GM21723 (cell line): ENCODE data around the gene CYTH4.

Source experiments
- ATAC-seq: cut with Tn5 transposase; IDR thresholded peaks from one replicate; pipeline ENCODE4 v1.9.1; 2021; ENCODE audit warnings: mild to moderate bottlenecking, moderate library complexity; ENCODE audit not compliant: unreplicated experiment

Gene CYTH4

DNA sequence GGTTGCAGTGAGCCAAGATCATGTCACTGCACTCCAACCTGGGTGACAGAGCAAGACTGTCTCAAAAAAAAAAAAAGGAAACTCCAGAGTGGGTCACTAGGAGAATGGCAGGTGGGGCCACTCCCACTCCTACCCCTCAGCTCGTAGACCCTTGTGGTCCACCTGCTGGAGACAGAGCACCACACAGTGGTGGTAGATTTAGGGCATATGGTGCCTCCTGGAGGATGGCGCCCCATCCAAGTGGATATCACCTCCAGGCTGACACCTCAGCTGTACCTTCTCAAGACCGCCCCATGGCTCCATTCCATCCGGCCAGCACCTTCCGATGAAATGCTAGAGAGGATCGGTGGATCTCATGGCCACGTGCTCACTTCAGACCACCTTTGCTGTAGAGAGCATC is 6.2 kb downstream of the CYTH4 start:
- ATAC-seq: no peak

DNA sequence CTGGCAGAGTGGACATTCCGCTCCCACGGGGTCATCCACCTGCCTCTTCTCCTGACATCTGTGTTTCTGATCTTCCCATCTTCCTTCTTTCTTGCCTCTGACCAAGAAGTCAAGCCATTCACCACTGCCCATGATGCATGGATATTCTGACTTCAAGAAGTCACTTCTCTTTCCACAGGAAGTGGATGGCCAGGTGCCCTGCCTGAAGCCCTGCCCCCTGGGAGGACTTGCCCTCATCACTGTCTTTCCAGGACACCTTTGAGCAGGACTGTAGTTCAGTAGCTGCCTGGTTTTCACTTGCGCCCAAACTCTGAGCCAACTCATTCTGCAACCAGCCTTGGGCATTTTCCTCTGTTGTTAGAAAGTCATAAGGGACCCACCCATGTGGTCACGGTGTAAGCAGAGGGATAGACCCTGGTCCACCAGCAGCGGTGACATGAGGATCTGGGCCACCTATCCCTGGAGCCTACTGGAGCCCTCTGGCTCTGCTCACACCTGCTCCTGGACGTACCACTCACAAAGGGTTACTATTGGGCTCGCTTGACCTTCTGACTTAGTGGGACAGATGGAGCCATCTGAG is 6.9 kb downstream of the CYTH4 start:
- ATAC-seq: no peak

DNA sequence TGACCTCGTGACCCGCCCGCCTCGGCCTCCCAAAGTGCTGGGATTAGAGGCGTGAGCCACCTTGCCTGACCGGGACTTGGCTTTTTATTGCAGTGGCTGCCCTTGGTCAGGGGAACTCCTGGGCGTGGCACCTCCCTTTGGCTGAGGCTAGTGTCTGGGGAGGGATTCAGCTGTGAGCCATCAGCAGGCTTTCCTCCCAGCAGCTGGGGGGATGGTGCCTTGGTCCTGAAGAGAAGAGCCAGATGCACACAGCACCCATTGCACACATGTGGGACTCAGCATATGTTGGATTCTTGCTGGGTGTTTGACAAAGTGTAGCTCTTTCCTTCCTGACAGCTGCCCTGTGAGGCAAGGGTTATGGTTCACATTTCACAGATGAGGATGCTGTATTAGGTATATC is 8.4 kb downstream of the CYTH4 start:
- no peak for ATAC-seq

DNA sequence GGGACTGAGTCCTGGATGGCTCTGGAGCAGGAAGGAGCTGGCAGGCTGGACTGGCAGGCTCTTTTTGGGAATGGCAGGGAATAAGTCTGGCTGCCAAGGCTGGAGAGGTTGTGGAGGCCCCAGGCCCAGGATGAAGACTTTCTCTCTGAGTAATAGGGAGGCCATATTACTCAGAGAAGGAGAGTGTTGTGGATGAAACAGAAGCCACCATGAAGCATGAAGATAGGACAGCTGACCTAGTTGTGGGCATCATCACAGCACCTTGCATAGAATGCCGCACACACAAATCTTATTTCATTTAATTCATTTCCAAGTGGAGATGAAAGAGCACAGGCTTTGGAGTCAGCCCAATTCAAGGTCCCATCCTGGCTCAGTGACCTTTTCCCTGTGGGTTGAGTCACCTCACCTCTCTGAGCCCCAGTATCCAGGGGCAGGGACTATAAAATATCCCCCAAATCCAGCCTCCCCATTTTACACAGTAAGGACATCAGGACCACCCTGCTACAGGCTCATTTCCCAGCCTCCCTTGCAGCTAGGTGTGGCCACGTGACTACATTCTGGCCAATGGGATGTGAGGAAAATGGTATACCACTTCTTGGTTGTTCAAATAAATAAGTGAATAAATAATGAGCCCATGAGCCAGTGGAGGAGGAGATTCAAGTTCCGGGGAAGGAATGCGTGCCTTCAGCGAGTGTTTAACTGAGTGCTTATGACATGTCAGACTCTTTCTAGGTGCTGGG is 9.4 kb downstream of the CYTH4 start:
- no peak for ATAC-seq

DNA sequence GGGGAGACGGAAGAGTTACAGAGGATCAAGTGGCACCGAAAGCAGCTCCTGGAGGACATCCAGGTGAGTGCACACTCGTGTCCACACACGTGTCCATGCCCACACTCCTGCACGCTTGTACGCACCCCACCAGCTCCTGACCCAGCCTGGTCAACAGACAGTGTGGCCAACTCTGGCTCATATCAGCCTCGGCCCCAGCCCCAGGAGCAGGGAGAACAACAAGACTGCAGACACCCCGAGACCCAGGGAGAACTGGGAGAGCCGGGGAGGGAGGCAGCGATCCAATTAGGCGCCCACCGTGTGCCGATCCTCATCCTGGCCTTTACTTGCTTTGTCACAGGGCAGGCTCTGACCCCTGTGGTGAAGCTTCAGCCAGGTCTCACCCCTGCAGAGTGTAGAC is 10.3 kb downstream of the CYTH4 start:
- ATAC-seq: no peak

DNA sequence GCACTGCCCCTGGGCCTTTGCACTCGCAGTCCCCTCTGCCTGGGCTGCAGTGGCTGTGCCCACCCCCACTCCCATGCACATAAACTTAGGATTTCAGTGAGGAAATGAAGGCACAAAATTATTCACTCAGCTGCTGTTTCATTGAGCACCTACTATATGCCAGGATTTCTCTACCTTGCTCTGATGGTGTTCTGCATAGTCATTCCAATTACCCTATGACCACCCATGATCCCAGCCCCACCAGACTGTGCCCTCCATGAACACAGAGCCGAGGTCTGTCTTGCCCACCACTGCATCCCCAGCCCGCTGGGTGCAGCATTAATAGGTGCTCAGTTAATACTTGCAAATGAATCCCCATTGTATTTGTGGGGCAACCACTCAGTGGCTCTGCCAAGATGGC is 10.9 kb downstream of the CYTH4 start:
- no peak for ATAC-seq

DNA sequence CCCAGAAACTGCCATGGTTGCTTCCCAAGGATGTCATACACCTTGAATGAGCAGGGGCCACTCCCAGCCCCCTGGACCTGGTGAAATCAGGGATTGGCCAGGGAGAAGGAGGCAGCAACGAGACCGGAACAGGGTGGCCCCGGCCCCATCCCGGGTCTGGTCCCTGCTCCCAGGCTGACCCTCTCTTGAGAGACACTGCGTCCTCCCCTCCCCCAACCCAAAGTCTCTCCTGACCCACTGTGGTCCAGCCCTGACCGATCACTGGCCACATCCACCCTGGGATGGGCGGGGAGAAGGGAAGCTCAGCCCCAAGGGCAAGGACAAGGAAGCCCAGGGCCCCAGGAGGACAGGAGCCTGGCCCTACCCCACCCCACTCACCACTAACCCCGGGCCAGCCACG is 12.4 kb downstream of the CYTH4 start:
- no peak for ATAC-seq

DNA sequence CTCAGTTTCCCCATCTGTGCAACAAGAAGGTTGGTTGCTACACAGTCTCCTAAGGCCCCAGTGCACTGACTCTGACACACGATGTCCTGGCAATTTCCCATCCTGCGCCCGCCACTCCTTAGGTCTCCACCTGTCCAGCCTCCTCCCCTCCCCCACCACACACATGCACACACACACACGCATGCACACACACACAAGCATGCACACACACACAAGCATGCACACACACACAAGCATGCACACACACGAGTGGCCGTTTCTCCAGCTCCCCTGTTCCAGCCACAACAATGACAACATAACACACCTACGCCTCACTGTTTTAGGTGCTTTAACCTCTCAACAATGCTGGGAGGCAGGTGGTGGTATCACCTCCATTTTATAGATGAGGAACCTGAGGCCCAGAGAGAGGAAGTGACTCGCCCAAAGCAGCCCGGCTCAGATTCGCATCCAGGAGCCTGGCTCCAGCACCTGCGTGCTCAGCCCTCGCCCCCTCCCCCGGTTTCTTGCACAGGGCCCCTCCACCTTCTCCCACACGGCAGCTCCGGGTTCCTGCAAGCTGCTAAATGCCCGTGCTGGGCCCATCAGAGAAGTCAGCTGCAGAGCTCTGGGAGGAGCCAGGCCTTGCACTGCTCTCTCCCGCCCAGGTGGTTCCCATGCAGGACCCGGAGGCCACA is 13.0 kb downstream of the CYTH4 start:
- ATAC-seq: no peak

DNA sequence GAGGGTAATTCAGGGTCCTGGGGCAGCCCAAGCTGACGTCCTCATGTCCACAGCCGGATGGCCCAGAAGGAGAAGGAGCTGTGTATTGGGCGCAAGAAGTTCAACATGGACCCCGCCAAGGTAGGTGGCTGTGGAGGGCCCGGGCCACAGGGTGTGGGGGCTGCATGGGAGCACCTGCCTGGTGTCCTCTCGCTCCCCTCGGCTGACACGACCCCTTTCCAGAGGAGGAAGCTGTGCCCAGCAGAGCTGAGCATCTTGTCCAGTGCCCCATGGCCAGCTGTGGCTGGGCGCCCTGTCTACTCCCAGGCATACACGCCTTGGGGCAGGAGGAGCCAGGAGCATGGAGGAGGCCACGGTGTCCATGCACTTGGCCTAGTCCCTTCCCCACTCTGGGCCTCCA is 13.6 kb downstream of the CYTH4 start:
- ATAC-seq: no peak

DNA sequence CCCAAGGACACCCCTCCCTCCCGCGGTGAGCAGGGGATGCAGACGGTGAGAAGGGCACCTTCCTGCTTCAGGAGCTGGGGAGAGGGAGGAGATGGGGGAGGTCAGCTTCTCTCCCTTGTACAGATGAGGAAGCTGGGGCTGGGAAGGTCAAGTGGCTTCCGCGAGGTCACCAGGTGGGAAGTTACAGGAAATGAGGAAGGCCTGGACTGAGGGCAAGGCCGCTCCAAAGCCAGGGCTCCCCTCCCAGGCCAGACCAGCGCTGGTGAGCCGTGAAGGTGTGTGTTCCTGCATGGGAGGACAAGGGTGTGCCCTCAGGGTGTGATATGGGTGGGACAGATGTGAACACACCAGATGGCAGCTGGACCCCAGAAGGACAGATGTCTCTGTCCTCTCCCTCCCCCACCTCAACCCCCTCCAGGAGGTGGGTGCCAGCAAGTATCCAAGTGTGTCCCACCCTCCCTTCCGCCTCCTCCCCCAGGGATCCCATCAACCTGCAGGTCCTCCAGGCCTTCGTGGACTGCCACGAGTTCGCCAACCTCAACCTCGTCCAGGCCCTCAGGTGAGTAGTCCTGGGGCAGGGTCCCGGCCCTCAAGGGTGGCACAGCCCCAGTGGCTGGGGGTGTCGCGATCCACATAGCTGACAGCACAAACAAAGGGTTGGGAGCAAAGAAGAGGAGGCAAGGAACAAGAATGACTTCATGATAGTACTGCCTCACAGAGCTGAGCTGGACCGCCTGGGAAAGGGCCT is 16.6 kb downstream of the CYTH4 start:
- ATAC-seq: no peak

DNA sequence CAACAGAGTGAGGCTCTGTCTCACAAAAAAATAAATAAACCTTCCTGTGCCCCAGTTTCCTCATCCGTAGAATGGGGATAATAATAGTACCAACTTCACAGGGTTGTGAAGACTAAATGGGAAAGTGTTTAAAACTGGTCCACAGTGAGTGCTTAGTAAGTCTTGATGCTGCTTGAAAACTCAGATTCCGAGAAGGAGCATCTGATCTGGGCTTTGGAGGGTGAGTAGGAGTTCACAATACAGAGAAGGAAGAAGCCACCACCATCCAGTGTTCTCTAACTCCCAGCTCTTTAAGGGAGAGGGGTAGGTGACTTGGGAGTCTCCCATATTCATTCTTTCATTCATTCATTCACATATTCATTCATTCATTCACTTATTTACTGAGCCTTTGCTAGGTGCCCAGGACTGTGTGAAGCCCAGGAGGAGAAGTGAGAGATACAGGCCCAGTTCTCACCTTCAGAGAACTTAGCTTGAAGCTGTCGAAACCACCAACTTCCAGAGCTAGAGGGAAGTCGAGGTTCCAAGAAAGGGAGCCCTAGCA is 17.7 kb downstream of the CYTH4 start:
- no peak for ATAC-seq

DNA sequence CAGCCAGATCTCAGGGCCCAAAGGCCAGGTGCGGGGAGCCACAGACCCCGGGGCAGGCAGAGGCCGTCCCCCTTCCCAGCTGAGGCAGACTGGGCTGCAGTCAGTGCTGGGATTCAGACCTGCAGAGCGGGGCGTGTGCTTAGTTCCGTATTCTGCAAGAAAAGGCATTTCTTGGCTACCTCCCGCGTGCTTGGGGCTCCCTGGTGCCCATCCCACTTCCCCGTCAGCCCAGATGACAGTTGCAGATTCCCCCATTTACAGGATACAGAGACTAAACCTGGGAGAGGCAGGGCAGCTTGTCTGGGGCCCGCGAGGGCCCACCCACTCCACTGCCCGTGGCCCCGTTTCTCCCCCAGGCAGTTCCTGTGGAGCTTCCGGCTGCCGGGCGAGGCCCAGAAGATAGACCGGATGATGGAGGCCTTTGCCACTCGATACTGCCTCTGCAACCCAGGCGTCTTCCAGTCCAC is 18.3 kb downstream of the CYTH4 start:
- no peak for ATAC-seq

DNA sequence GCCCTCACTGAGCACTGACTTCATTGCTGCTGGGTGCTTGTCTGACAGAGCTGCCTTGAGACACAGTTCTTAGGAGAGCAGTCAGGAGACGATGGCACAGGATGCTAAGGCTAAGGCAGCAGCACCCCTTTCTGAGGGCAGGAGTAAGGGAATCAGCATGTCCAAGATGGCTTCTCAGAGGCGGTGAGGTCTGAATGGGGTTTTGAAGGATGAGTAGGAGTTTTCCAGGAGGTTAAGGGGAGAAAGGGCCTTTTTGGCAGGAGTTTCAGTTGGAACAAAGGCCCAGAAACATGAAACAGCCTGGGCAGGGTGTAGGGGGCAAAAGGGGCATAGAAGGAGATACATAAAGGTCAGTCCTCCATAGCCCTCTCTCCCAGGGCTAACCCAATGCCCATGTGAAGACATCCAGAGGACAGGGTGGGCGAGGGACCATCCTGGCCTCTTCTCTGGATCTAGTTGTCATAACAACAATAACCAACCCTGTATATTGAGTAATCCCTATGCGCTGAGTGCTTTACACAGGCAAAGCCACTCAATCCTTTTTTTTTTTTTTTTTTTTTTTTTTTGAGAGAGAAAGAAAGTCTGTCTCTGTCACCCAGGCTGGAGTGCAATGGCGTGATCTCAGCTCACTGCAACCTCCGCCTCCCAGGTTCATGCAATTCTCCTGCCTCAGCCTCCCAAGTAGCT is 19.0 kb downstream of the CYTH4 start:
- no peak for ATAC-seq

DNA sequence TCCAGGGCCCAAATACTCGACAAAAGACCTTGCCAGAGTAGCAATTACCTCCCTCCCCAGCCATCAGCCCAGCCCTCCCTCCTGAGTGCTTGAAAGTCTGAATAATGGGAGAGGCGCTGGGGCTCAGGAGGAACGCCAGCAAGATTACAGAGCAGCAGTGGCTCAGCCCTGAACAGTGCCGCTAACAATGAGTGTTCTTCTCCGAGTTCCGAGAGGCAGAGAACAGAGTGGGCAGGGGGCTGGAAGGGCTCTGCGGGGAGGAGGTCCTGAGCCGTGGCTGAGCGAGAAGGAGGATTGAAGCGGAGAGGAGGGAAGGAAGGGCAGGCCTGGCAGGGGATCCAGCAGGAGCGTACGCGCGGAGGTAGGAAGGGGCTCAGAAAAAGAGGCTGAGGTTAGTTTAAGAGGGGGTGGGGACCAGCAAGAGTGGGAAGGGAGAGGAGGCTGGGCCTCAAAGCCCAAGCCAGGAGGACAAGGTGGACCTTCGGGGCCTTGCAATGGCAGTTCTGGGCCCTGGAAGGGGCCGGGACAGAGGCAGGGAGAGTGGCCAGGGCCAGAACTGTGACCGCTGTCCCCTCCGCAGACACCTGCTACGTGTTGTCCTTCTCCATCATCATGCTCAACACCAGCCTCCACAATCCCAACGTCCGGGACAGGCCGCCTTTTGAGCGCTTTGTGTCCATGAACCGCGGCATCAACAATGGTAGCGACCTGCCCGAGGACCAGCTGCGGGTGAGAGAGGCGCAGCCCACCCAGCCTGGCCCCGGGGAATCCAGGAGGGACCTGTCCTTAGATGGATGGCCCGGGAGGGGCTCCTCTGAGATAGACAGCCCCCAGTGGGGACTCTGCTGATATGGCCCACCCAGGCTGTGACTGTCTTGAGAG is 20.6 kb downstream of the CYTH4 start:
- ATAC-seq: no peak

DNA sequence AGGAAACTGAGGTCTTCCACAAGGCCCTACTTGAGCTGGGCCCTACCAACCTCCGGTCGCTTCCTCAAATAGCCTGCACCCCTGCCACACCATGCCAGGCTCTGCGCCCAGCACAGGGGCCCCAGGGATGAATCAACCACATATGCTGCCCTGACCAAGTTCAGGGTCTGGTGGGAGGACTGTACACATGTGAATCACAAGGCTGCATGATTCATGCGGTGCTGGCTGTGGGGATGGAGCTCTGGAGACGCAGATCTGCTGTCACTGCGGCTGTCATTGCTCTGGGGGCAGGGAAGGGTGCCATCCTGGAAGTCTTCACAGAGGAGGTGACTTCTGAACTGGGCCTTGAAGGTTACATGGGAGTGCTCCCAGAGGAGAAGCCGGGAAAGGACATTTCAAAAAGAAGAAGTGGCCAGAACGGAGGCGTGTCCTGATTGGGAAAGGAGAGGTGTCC is 21.5 kb downstream of the CYTH4 start:
- no peak for ATAC-seq

DNA sequence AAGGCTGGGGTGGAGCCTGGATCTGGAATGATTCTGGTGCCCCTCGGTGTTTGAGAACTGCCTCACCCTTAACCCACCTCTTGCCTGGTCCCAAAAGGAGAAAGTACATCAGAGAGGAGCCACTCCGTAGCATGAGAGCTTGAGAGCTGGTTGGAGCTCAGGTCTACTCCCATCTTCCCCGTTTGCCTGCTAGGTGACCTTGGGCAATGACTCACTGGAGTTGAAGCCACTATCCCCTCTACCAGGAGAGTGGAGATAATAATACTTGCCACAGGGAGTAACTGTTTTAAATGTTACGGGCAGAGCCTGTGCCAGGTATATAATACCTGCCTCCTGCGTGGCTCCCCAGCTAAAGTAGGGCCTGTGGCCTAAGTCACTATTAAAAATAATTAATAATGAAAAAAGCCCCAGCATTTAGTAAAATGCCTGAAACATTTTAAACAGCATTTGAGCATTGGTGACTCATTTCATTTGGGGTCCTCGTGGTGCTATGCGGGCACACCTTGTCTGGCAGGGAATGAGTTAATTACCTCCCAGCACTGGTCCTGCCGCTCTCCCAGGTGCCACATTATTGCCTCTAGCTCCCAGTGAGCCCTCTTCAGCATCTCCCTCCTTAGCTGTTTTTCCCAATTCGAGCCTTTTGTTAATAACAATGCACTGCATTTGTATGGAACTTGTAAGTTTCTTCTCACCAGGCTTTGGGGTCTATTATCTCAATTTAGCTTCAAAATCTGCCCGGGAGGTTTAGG is 22.5 kb downstream of the CYTH4 start:
- no peak for ATAC-seq

DNA sequence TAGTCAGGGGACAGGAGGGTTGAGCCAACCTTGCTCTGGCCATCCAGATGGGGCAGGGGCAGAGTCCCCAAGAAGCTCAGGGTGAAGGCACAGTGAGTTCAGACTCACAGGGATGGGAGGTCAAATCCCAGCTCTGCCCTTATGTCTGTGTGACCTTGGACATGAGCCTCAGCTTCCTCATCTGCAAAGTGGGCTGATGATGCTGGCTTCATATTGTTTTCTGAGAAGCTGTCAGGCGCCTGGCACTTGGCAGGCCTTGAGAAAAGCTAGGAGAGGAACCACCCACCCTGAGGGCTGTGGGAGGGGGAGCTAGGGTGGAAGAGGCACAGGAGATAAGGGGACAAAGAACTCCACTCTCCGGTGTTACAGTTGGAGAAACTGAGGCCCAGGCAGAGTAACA is 23.6 kb downstream of the CYTH4 start:
- no peak for ATAC-seq

DNA sequence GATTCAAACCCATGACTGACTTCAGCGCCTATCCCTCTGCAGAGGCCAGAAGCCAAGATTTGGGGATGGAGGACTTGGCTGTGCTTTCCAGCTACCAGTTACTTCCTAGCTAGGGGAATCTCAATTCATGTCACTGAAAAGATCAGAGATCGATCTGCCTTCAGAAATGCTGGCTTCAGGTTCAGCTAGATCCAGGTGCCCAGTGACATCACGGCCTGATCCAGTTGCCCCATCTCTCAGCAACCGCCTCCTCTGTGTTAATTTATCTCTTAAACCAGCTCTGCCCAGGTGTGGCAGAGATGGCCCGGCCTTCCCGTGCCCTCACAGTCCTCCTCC is 24.2 kb downstream of the CYTH4 start:
- ATAC-seq: no peak
